ENCODE data around the gene PI4KA.

GRCh38 chr22:20751185-20751851 lies 107.3 kb downstream of the PI4KA start:
- TF ChIP-seq POLR2A (IDR thresholded peaks at IDR 0.05) (no peak), POLR2AphosphoS5 (IDR thresholded peaks at IDR 0.05) (no peak), CTCF (IDR thresholded peaks at IDR 0.05) (no peak)

Data from upper lobe of left lung (tissue), 4 donors.